PC-9 (cell line): ENCODE results near the gene EIF3B. TPM values are rescaled to one million over a fixed set of nuclear protein-coding genes. Genes with fewer than 3 reads are reported as not detected.

ENCODE experiments used
- BruUV-seq: library from RNA; stranded (reverse); fragments of 400-500 nt; replicated peaks from 2 replicates; lab custom pipeline; 2021; lab: Mats Ljungman, UMichigan
- CTCF ChIA-PET: fragments of 300-600 bp; sonication (Branson Sonifier 250); formaldehyde crosslinking; loops from one replicate; lab custom pipeline; 2022; ENCODE audit warnings: antibody characterized with exemption; lab: Charles Lee
- POLR2A ChIA-PET: fragments of 300-600 bp; sonication (Branson Sonifier 250); formaldehyde crosslinking; loops from one replicate; lab custom pipeline; 2022; ENCODE audit warnings: antibody characterized with exemption; ENCODE audit not compliant: unreplicated experiment; lab: Charles Lee
- DNase-seq, 2 experiments: peaks; one replicate each; pipeline versions ENCODE4 v3.0.0 to v3.0.0-alpha.2; 2015 to 2022; ENCODE audit warnings: mixed read lengths in 1 of 2
- H2AFZ ChIP-seq: fragments of 200-600 bp; sonication (generic); 2 replicates; pipeline ENCODE4 v1.8.1; 2017; ENCODE audit warnings: antibody characterized with exemption
- H3F3A ChIP-seq: fragments of 200-600 bp; sonication (generic); 2 replicates; pipeline ENCODE4 v1.8.1; 2017; ENCODE audit warnings: antibody characterized with exemption, mild to moderate bottlenecking, low read depth; ENCODE audit not compliant: insufficient read depth
- H3K27ac ChIP-seq: fragments of 200-600 bp; sonication (generic); 2 replicates; pipeline ENCODE4 v1.6.1; 2016; ENCODE audit warnings: mixed run types
- H3K27me3 ChIP-seq: fragments of 200-600 bp; sonication (generic); 2 replicates; pipeline ENCODE4 v1.6.1; 2016; ENCODE audit warnings: low read depth, mixed run types; ENCODE audit not compliant: insufficient read depth
- H3K36me3 ChIP-seq: fragments of 200-600 bp; sonication (generic); 2 replicates; pipeline ENCODE4 v1.6.1; 2016; ENCODE audit warnings: low read depth, mixed run types
- H3K4me1 ChIP-seq: fragments of 200-600 bp; sonication (generic); replicated peaks from 2 replicates; pipeline ENCODE4 v1.6.1; 2016; ENCODE audit warnings: mixed run types; ENCODE audit not compliant: insufficient read depth
- H3K4me2 ChIP-seq: fragments of 200-600 bp; sonication (generic); 2 replicates; pipeline ENCODE4 v1.6.1; 2017; ENCODE audit warnings: mixed run types
- H3K4me3 ChIP-seq: fragments of 200-600 bp; sonication (generic); 2 replicates; pipeline ENCODE4 v1.6.1; 2016; ENCODE audit warnings: mixed run types
- H3K79me2 ChIP-seq: fragments of 200-600 bp; sonication (generic); 2 replicates; pipeline ENCODE4 v1.6.1; 2017; ENCODE audit warnings: low read depth, mixed run types
- H3K9me2 ChIP-seq: fragments of 200-600 bp; sonication (generic); 2 replicates; pipeline ENCODE4 v1.8.1; 2017; ENCODE audit warnings: mild to moderate bottlenecking; ENCODE audit not compliant: insufficient read depth
- H3K9me3 ChIP-seq: fragments of 200-600 bp; sonication (generic); 2 replicates; pipeline ENCODE4 v1.8.1; 2016; ENCODE audit warnings: low read depth; ENCODE audit not compliant: insufficient read depth
- H4K20me1 ChIP-seq: fragments of 200-600 bp; sonication (generic); 2 replicates; pipeline ENCODE4 v1.8.1; 2017; ENCODE audit not compliant: insufficient read depth
- CTCF ChIP-seq: fragments of 200-600 bp; sonication (generic); conservative IDR thresholded peaks from 2 replicates; pipeline ENCODE4 v1.6.1; 2017; ENCODE audit warnings: mixed run types, antibody characterized with exemption, mild to moderate bottlenecking, moderate library complexity
- EZH2 ChIP-seq: fragments of 200-600 bp; sonication (generic); IDR thresholded peaks from 2 replicates; pipeline ENCODE4 v1.8.0; 2017; ENCODE audit warnings: antibody characterized with exemption, low read depth
- intact Hi-C: fragments of 100-400 bp; cut with micrococcal nuclease; formaldehyde crosslinking; loops from one replicate; pipeline ENCODE4 v1.10.0; 2022; ENCODE audit not compliant: unreplicated experiment
- total RNA-seq: library from RNA; stranded (reverse); gene quantifications from 2 replicates; pipeline ENCODE4 v1.2.3, GENCODE V29; 2021

EIF3B gene
- total RNA-seq, 1 experiment from 2014 or later = 299 TPM

- intact Hi-C loops = no loop called here
- no peak overlapping the region for H3K4me3 ChIP-seq
- POLR2A ChIA-PET = interaction anchor here (0.6 kb wide), 1 partner anchor 98 kb away, joined by 4 read pairs; no protein-coding TSS in a partner anchor
- no peak overlapping the region for H2AFZ ChIP-seq
- no peaks in the 10 kb centered on the region for H3K9me3 ChIP-seq
- no peaks in the 10 kb centered on the region for H3K9me2 ChIP-seq
- DNase-seq = no peak
- peaks cover 100% of the 10 kb centered on the region for H4K20me1 ChIP-seq
- peaks cover 69% of the 10 kb centered on the region for H3F3A ChIP-seq
- H3K27ac ChIP-seq = no peak overlapping the region
- no TSS peak for BruUV-seq
- H3K4me2 ChIP-seq = no peak overlapping the region
- peaks cover 76% of the 10 kb centered on the region for H3K36me3 ChIP-seq
- CTCF ChIA-PET = no interaction called here
- H3K4me1 ChIP-seq = peaks cover 18% of the 10 kb centered on the region
- no peak for TF ChIP-seq EZH2
- no peak for TF ChIP-seq CTCF
- no peaks in the 10 kb centered on the region for H3K27me3 ChIP-seq
- peaks cover 99% of the 10 kb centered on the region for H3K79me2 ChIP-seq
Observed at GRCh38 chr7:2360796-2361195, 6.2 kb downstream of the EIF3B start.

- no peaks in the 10 kb centered on the region for H3K9me3 ChIP-seq
- BruUV-seq = no TSS peak
- peaks cover 83% of the 10 kb centered on the region for H3K36me3 ChIP-seq
- H2AFZ ChIP-seq = no peak overlapping the region
- ChIA-PET POLR2A (no interaction called here), CTCF (no interaction called here)
- no peak overlapping the region for H3K27ac ChIP-seq
- H3K4me2 ChIP-seq = no peak overlapping the region
- DNase-seq = no peak
- H3K79me2 ChIP-seq = peaks cover 87% of the 10 kb centered on the region
- H3K4me1 ChIP-seq = peaks cover 5% of the 10 kb centered on the region
- H3K4me3 ChIP-seq = no peak overlapping the region
- peaks cover 61% of the 10 kb centered on the region for H3F3A ChIP-seq
- TF ChIP-seq CTCF (no peak), EZH2 (no peak)
- H4K20me1 ChIP-seq = peaks cover 98% of the 10 kb centered on the region
- H3K9me2 ChIP-seq = no peaks in the 10 kb centered on the region
- H3K27me3 ChIP-seq = no peaks in the 10 kb centered on the region
- intact Hi-C loops = no loop called here
Observed at GRCh38 chr7:2362385-2363088, 7.9 kb downstream of the EIF3B start.

- peaks cover 44% of the 10 kb centered on the region for H3K79me2 ChIP-seq
- H3F3A ChIP-seq = peaks cover 42% of the 10 kb centered on the region
- CTCF ChIA-PET = interaction anchor here (0.5 to 0.7 kb wide), 5 partner anchors 72 to 790 kb away, joined by 3 to 16 read pairs (median 7); no protein-coding TSS in a partner anchor
- no peaks in the 10 kb centered on the region for H3K9me2 ChIP-seq
- POLR2A ChIA-PET = interaction anchor here (1.1 kb wide), 1 partner anchor 364 kb away, joined by 4 read pairs; no protein-coding TSS in a partner anchor
- no peaks in the 10 kb centered on the region for H3K4me1 ChIP-seq
- H3K36me3 ChIP-seq = peaks cover 87% of the 10 kb centered on the region
- H3K4me2 ChIP-seq = no peak overlapping the region
- intact Hi-C loops = no loop called here
- no peak overlapping the region for H3K4me3 ChIP-seq
- peaks cover 85% of the 10 kb centered on the region for H4K20me1 ChIP-seq
- BruUV-seq = no TSS peak
- no peak overlapping the region for H2AFZ ChIP-seq
- no peak overlapping the region for H3K27ac ChIP-seq
- TF ChIP-seq CTCF = no peak
- TF ChIP-seq EZH2 = no peak
- H3K27me3 ChIP-seq = no peaks in the 10 kb centered on the region
- no peak for DNase-seq
- H3K9me3 ChIP-seq = no peaks in the 10 kb centered on the region
Observed at GRCh38 chr7:2369139-2369538, 14.5 kb downstream of the EIF3B start.
